GM18526 (cell line): ENCODE results near the gene VPS54.

Experiments
- POLR2A ChIP-seq: IDR thresholded peaks from 3 replicates; pipeline ENCODE4 v1.6.1; 2011; ENCODE audit not compliant: insufficient read length; ENCODE audit errors: extremely low read depth

The VPS54 gene

DNA sequence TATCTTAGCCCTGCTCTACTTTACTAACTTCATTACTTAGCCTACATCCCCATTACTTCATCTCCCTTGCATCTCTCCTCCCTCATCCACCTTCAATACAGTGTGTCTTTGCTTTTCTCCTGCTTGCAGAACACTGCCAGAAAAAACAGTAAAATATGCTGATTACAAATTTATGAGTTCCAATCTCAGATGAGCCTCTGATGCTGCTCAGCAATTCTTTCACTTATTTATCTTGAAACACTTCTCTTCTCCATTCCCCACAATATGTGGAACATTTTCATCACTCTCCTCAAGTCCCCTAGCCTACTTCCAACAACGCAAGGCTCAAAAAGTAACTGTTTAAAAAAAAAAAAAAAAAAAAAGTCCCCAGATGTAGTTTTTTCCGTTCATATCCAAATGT is 7.1 kb downstream of the VPS54 start:
- no peak for TF ChIP-seq POLR2A

DNA sequence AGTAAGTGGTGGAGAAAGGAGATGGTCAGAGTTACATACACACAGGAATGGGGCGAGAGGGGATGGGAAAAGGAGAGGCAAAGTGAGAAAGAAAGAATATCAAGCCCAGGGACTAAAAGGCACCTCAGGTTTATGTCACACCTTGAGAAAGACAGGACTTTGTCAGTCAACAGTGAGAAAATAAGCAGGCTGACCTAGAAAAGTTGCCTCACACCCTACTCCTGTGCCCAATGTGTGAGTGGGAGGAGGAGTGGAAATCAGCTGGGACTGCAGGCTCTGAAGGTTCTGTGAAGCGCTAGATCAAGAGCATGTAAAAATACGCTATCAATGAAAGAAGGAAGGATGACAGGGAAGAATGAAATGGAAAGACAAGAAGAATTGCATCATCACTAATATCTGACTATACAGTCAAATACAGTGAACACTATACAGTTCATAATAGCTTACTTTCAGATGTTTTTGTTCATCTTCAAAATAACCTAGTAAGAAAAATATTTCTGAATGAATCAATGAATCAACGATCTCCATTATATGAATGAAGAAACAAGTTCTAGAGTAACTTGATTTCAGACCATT is 10.7 kb downstream of the VPS54 start:
- no peak for TF ChIP-seq POLR2A

DNA sequence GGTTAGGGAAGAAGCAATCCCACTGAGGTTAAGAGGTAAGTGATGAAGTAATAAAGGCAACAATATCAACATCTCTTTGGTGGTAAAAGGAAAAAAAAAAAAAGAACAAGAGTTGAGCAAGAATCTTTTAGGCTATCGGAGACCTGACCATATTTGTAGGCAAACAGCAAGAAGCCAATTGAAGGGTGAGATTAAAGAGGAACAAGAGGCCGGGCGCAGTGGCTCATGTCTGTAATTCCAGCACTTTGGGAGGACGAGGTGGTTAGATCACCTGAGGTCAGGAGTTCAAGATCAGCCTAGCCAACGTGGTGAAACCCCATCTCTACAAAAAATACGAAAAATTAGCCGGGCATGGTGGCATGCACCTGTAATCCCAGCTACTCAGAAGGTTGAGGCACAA is 11.3 kb downstream of the VPS54 start:
- TF ChIP-seq POLR2A, result no peak

DNA sequence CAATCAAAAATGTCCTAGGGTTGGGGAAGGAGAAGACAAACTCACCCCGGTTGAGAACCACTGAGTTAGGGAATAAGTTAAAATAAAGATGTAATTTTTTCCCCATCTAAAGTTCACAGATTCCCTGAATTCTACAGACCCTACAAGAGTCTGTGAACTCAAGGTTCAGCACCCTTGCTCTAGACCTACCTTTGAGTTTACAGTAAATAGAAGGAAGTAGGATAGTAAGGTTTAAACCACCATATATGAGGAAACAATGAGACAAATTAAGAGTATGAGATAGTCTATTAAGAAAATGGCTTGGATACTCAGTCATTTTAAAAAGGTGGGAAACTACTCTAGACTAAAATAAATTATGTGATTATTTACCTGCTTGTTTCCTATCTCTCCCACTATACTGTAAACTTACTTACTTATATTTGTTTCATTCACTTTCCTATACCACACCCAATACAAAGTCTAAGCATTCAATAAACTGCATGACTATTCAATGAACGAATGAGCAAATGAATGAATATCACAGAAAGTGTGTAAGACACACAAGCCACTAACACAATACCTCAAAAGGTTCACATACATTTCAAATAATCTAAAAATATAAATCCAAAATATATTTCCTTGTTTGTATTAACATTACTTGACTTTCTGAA is 13.4 kb downstream of the VPS54 start:
- no peak for TF ChIP-seq POLR2A

DNA sequence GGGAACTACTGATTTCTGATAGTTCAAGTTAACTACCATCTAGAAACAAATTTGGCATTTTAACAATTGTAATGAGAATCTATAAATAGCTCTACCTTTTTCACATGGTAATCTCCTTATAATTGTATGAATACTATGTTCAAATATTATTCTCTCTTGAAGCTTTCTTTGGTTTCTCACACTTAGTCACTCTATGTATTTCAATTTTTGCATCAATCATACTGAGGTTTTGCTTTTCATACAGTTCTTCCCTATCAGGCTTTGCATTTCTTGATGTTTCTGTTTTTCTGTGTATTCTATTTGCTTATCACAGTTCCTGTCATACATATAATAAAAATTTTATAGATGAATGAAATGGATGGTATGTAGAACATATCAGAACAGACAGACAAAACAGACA is 16.0 kb downstream of the VPS54 start:
- TF ChIP-seq POLR2A, result no peak

DNA sequence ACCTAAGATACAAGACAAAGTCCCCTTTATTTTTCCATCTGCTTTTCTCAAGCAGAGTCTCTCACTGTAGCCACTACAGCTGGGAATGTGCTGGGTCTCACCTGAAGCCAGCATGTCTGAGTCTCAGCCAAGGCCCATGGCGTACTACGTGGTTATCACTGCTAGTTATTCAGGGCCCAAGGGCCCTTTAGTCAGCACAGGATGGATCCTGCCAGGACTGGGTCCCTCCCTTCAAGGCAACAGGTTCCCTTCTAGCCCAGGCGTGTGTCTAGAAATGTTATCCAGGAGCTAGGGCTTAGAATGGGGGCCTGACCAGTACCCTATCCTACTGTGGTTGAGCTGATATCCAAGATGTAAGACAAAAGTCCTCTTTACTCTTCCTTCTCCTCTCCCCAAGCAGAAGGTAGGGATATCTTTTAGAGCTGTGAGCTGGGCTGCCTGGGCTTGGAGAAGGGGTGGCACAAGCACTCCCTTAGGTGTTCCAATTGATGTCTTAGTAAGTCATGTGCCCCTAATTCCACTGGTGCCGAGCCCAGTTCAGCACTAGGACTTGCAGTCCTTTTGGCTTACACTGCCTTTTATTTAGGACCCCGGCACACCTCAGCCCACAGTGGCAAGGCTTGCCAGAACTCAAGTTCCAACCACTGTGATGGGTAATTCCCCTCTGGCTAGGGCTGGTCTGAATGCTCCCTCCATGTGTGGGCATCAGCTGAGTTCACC is 17.7 kb downstream of the VPS54 start:
- no peak for TF ChIP-seq POLR2A

DNA sequence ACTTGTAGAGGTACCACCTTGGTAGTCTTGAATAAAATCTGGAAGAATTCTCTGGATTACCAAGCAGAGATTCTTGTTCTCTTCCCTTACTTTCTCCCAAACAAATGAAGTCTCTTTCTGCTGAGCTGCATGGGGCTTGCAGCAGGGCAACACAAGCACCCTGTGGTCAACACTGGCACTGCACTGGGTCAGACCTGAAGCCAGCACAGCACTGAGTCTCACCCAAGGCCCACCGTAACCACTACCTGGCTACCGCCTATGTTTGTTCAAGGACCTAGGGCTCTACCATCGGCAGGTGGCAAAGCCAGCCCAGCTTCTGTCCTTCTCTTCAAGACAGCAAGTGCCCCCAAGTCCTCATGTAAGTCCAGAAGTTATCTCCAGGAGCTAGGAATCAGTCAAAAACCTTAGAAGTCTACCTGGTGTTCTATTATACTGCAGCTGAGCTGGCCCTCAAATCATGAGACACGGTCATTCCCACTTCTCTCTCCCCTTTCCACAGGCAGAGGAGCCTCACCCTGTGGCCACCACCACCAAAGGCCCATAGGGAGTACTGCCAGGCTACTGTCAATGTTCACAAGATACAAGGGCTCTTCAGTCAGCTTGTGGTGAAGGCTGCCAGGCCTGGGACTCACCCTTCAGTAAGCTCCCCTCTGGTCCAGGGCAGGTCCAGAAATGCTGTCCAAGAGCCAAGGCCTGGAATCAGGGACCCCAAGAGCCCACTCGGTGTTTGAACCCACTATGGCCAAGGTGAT is 18.4 kb downstream of the VPS54 start:
- TF ChIP-seq POLR2A, result no peak

DNA sequence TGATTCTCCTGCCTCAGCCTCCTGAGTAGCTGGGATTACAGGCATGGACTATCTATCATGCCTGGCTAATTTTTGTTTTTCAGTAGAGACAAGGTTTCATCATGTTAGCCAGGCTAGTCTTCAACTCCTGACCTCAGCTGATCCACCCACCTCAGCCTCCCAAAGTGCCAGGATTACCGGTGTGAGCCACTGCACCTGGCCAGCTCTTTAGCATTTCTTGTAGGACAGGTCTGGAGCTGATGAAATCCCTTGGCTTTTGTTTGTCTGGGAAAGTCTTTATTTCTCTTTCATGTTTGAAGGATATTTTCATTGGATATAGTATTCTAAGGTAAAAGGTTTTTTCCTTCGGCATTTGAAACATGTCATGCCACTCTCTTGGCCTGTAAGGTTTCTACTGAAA is 20.2 kb downstream of the VPS54 start:
- TF ChIP-seq POLR2A, result no peak

DNA sequence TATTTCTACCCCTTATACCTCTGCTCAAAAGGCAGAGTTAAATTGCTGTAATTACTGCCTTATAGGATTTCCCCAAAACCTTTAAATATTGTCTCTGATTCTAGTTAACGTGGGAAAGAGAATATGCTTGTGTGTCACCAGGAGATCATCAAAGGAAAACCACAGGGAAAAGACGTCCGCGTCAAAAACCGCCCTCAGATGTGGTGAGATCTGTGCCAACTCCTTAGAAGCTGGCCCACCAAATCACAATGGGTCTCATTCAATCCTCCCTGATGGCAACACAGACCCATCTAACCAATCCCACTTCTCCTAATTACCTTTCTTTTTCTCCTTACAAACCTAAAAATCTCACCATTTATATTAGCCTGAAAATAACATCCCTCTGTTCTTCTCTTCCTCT is 25.4 kb downstream of the VPS54 start:
- TF ChIP-seq POLR2A, result no peak

DNA sequence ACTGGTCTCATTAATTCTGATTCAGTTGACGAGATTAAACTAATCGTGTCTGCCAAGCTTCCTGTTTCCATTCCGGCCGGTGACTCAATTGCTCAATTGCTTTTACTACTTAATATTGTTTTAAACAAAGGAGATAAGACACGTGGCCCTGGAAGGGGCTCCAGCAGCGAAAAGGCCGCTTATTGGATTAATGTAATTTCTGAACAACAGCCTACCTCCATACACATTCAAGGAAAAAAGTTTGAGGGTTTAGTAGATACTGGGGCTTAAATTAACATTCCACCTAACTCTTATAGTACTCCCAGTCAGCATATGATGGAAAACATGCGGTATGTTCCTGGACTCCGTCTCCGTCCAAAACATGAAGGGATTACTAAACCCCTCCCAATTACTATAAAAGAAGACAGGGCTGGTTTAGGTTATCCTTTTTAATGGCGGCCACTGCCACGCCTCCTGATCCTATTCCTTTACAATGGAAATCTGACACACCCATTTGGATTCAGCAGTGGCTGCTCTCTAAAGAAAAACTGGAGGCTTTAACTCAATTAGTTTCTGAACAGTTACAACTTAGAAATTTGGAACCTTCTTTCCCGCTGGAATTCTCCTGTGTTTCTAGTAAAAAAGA is 27.1 kb downstream of the VPS54 start:
- TF ChIP-seq POLR2A, result no peak

DNA sequence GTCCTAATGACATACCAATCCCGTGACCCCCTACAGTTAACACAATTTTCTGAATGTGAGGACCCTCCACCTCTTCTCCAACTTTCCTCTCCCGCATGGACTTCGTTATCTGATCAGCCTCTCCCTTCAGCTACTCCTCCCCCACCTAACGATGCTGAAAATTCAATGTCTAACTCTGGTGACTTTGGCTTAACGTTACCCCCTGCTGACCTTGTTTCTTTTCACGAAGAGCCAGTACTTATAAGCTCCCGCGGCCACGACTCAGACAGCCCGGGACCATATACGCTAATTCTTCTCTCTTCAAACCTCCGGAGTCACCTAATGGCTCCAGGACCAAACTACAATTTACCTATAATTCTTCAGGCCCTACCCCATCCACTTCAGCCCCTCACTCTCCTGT is 29.2 kb downstream of the VPS54 start:
- no peak for TF ChIP-seq POLR2A

DNA sequence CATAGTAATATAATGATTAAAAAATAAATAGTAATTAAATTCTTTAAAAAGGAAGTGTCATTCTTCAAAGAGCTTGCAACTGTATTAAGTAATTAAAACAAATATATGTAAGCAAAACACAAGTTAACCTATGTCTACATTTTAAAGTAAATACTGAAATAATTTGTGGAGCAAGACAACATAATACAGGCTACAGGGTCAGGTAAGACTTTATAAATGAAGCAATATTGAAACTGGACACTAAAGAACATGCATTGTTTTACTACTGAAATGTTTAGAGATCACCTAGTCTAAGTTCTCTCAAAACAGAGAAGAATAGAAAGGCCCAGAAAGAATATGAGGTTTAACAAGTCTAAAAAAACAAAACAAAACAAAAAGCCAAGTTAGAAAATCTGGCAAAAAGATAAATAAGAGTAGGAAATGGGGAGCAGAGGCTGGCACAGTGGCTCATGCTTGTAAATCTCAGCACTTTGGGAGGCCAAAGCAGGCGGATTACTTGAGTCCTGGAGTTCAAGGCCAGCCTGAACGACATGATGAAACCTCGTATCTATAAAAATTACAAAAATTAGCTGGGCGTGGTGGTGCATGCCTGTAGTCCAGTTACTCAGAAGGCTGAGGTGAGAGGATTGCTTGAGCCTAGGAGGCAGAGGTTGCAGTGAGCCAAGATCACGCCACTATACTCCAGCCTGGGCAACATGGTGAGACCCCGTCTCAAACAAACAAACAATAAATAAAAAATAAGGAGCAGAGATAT is 34.4 kb downstream of the VPS54 start:
- TF ChIP-seq POLR2A, result no peak

DNA sequence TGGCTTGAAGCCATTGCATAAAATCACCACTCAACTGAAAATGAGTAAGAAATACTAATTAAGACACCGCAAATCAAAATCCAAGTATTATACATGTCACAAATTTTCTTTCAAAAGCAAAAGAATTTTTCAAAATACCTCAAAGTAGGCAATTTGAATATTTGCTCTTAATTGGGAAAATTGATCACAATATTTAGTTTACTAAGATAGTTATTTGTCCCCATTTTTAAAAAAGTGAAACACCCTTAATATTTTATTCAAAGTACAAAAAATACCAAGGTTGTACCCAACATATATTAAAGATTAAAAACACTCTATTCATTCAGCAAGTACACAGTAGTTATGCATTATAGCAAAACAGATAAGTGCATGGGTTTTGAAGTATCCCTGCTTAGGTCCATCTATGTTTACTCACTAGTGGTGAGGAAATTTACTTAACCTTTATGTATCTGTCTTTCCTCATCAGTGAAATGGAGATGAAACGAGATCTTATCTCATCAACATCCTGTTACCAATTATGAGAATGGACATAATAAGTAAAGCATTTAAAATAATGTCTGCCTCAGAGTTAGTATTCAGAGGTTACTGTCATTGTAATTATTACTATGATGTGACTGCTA is 35.1 kb downstream of the VPS54 start:
- no peak for TF ChIP-seq POLR2A

DNA sequence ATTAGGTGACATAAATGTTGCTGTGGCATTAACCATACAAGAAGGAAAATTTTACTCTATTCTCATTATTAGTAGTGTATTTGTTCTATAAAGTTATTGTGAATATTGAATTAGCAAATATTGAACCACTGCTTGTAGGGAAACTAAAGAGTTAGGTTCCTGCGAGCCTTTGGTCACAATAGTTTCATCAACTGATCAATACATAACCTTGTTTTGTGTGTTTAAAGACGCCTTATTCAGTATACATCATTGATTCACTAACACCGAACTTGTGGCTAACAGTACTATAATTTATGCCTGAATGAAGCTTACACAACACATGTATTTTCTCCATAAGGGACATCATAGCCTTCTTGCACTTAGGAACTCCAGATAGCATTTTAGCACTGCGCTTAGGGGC is 36.9 kb downstream of the VPS54 start:
- TF ChIP-seq POLR2A, result no peak
